Common myeloid progenitor, CD34-positive (primary cell): ENCODE results near the gene FNBP1.

Experiments used
- CTCF ChIA-PET: fragments of 350-600 bp; sonication (Branson Sonifier 250); formaldehyde crosslinking; loops from one replicate; lab custom pipeline; 2021; ENCODE audit warnings: antibody characterized with exemption; lab: Charles Lee
- POLR2A ChIA-PET: fragments of 350-600 bp; sonication (Branson Sonifier 250); formaldehyde crosslinking; loops from one replicate; lab custom pipeline; 2021; ENCODE audit warnings: antibody characterized with exemption; lab: Charles Lee
- DNase-seq, 3 donors: peaks; one replicate each; pipeline versions ENCODE4 v3.0.0 to v3.0.0-alpha.2; 2013
- H3K27ac ChIP-seq, 2 experiments: 1 replicate in 1 of 2; 2 replicates in 1 of 2; pipeline ENCODE4 v1.7.0; 2013; ENCODE audit warnings: inconsistent platforms in 2 of 2, low read length in 2 of 2, mild to moderate bottlenecking in 2 of 2, low read depth in 1 of 2, moderate library complexity in 1 of 2; ENCODE audit not compliant: severe bottlenecking in 2 of 2, insufficient read depth in 1 of 2, poor library complexity in 1 of 2
- H3K27me3 ChIP-seq, 5 experiments: replicated peaks in 2 of 5; 1 replicate in 3 of 5; 2 replicates in 2 of 5; pipeline versions ENCODE4 v1.6.1 to v1.7.0; 2013; ENCODE audit warnings: low read length in 4 of 5, mild to moderate bottlenecking in 2 of 5, moderate library complexity in 2 of 5, inconsistent platforms in 1 of 5; ENCODE audit not compliant: insufficient read depth in 5 of 5, control insufficient read depth in 4 of 5
- H3K36me3 ChIP-seq, 4 experiments: 1 replicate in 2 of 4; 2 replicates in 2 of 4; pipeline versions ENCODE4 v1.6.1 to v1.7.0; 2013; ENCODE audit warnings: low read length in 3 of 4, control low read depth in 1 of 4, mild to moderate bottlenecking in 1 of 4; ENCODE audit not compliant: control insufficient read depth in 4 of 4, insufficient read depth in 4 of 4
- H3K4me1 ChIP-seq, 4 experiments: 1 replicate in 3 of 4; 2 replicates in 1 of 4; pipeline versions ENCODE4 v1.6.1 to v1.7.1; 2013; ENCODE audit warnings: low read length in 3 of 4, mild to moderate bottlenecking in 3 of 4, control low read depth in 1 of 4, inconsistent platforms in 1 of 4, moderate library complexity in 1 of 4; ENCODE audit not compliant: control insufficient read depth in 4 of 4, insufficient read depth in 4 of 4; ENCODE audit errors: control extremely low read depth in 1 of 4
- H3K4me3 ChIP-seq, 7 experiments: 1 replicate in 4 of 7; 2 replicates in 3 of 7; pipeline versions ENCODE4 v1.5.1 to v1.7.0; 2013; ENCODE audit warnings: mild to moderate bottlenecking in 7 of 7, low read length in 6 of 7, moderate library complexity in 6 of 7, inconsistent platforms in 2 of 7, low read depth in 2 of 7, control low read depth in 1 of 7; ENCODE audit not compliant: insufficient read depth in 4 of 7, control insufficient read depth in 1 of 7; ENCODE audit errors: extremely low read depth in 1 of 7
- H3K9me3 ChIP-seq, 5 experiments: 1 replicate in 4 of 5; 2 replicates in 1 of 5; pipeline versions ENCODE4 v1.6.1 to v1.7.1; 2013; ENCODE audit warnings: low read length in 4 of 5, mild to moderate bottlenecking in 2 of 5, inconsistent platforms in 1 of 5, low read depth in 1 of 5, moderate library complexity in 1 of 5; ENCODE audit not compliant: control insufficient read depth in 4 of 5, insufficient read depth in 2 of 5; ENCODE audit errors: control extremely low read depth in 1 of 5
- WGBS: methylation state at CpG from one replicate; pipeline ENCODE4 v1.1.5; 2013; ENCODE audit not compliant: insufficient coverage; 5-methylcytosine and 5-hydroxymethylcytosine counted together

FNBP1 gene

GRCh38 chr9:130030651-130031127 lies 12.3 kb downstream of the FNBP1 start:
- peaks cover 6 to 19% (median 10%) of the 10 kb centered on the region in 4 experiments for H3K4me1 ChIP-seq
- H3K4me3 ChIP-seq: no peak overlapping the region
- WGBS: no CpG with 5 or more reads among the region's 3 CpGs
- peak overlapping the region in 1 of 2 experiments; percentile 35 for H3K27ac ChIP-seq
- ChIA-PET CTCF (interaction anchor here (1.7 kb wide), 1 partner anchor 9 kb away, joined by 5 read pairs; no protein-coding TSS in a partner anchor), POLR2A (no interaction called here)
- peaks cover 0 to 17% (median 9%) of the 10 kb centered on the region in 4 experiments for H3K36me3 ChIP-seq
- no peaks in the 10 kb centered on the region for H3K27me3 ChIP-seq
- H3K9me3 ChIP-seq: peaks cover 0 to 3% (median 0%) of the 10 kb centered on the region in 5 experiments
- DNase-seq: no peak

GRCh38 chr9:130029223-130029973 lies 13.6 kb downstream of the FNBP1 start:
- POLR2A ChIA-PET: no interaction called here

GRCh38 chr9:130028493-130029222 lies 14.3 kb downstream of the FNBP1 start:
- Histone ChIP-seq H3K9me3 (peaks cover 0 to 3% (median 0%) of the 10 kb centered on the region in 5 experiments), H3K27ac (no peak overlapping the region), H3K4me3 (no peak overlapping the region), H3K4me1 (peaks cover 5 to 13% (median 9%) of the 10 kb centered on the region in 4 experiments), H3K27me3 (no peaks in the 10 kb centered on the region), H3K36me3 (peaks cover 0 to 10% (median 4%) of the 10 kb centered on the region in 4 experiments)
- WGBS: 100% methylated on average over 3 of the region's 6 CpGs
- ChIA-PET POLR2A (interaction anchor here (0.9 kb wide), 1 partner anchor 9 kb away, joined by 3 read pairs; no protein-coding TSS in a partner anchor), CTCF (interaction anchor here (1.6 kb wide), 2 partner anchors 10 to 33 kb away, joined by 5 read pairs; no protein-coding TSS in a partner anchor)
- no peak for DNase-seq

More at GRCh38 chr9:130029223-130029973, 13.6 kb downstream of the FNBP1 start:
- H3K9me3 ChIP-seq: peaks cover 0 to 3% (median 0%) of the 10 kb centered on the region in 5 experiments
- no peak overlapping the region for H3K4me3 ChIP-seq
- CTCF ChIA-PET: interaction anchor here (1.0 to 1.6 kb wide), 3 partner anchors 11 to 33 kb away, joined by 3 to 5 read pairs (median 5); no protein-coding TSS in a partner anchor
- 98% methylated on average over 6 of the region's 10 CpGs for WGBS
- H3K4me1 ChIP-seq: peaks cover 5 to 13% (median 9%) of the 10 kb centered on the region in 4 experiments
- no peak overlapping the region for H3K27ac ChIP-seq
- H3K27me3 ChIP-seq: no peaks in the 10 kb centered on the region
- peaks cover 0 to 8% (median 4%) of the 10 kb centered on the region in 4 experiments for H3K36me3 ChIP-seq
- no peak for DNase-seq

- Histone ChIP-seq H3K4me1 (peaks cover 9 to 18% (median 11%) of the 10 kb centered on the region in 4 experiments), H3K36me3 (peaks cover 0 to 16% (median 4%) of the 10 kb centered on the region in 4 experiments), H3K9me3 (peaks cover 0 to 3% (median 0%) of the 10 kb centered on the region in 5 experiments), H3K27me3 (no peaks in the 10 kb centered on the region), H3K27ac (no peak overlapping the region), H3K4me3 (no peak overlapping the region)
- no peak for DNase-seq
- ChIA-PET POLR2A (interaction anchor here (0.6 to 0.9 kb wide), 2 partner anchors 10 to 30 kb away, joined by 3 read pairs; no protein-coding TSS in a partner anchor), CTCF (interaction anchor here (0.9 to 1.6 kb wide), 2 partner anchors 11 to 32 kb away, joined by 3 to 5 read pairs; no protein-coding TSS in a partner anchor)
- WGBS: 100% methylated on average over 6 of the region's 9 CpGs
Measured at GRCh38 chr9:130027533-130028365, 15.2 kb downstream of the FNBP1 start.

GRCh38 chr9:130026583-130027340 lies 16.2 kb downstream of the FNBP1 start:
- POLR2A ChIA-PET: no interaction called here
- Histone ChIP-seq H3K27me3 (no peaks in the 10 kb centered on the region), H3K36me3 (peaks cover 0 to 16% (median 4%) of the 10 kb centered on the region in 4 experiments), H3K27ac (no peak overlapping the region), H3K4me1 (peaks cover 9 to 18% (median 10%) of the 10 kb centered on the region in 4 experiments), H3K4me3 (no peak overlapping the region), H3K9me3 (peaks cover 0 to 3% (median 0%) of the 10 kb centered on the region in 5 experiments)
- CTCF ChIA-PET: interaction anchor here (0.6 to 0.9 kb wide), 2 partner anchors 12 to 97 kb away, joined by 3 read pairs; no protein-coding TSS in a partner anchor
- 100% methylated on average over 1 of the region's 2 CpGs for WGBS
- no peak for DNase-seq
